AG09309 (cell line): ENCODE measurements around the gene CPT1C.

ENCODE experiments used
- DNase-seq: peaks from one replicate; pipeline ENCODE4 v3.0.0-alpha.2; 2010; ENCODE audit warnings: low read depth
- H3K4me3 ChIP-seq: 2 replicates; pipeline ENCODE4 v1.5.1; 2011; ENCODE audit warnings: mild to moderate bottlenecking, low read depth, low read length, moderate library complexity; ENCODE audit not compliant: control insufficient read depth
- TF ChIP-seq, protein P1 (sequence below): IDR thresholded peaks from 2 replicates; pipeline ENCODE4 v1.5.1; 2011; ENCODE audit warnings: mild to moderate bottlenecking, low read depth, low read length, inconsistent platforms; ENCODE audit not compliant: insufficient read depth, control insufficient read depth; ENCODE audit errors: missing control alignments

The CPT1C gene

GRCh38 chr19:49690656-49691242 is at the start of gene CPT1C:
Gene CPT1C (plus strand): TSS chr19:49691116. CDS start chr19:49692253, 1,137 bp downstream.
- TF ChIP-seq, protein P1, sequence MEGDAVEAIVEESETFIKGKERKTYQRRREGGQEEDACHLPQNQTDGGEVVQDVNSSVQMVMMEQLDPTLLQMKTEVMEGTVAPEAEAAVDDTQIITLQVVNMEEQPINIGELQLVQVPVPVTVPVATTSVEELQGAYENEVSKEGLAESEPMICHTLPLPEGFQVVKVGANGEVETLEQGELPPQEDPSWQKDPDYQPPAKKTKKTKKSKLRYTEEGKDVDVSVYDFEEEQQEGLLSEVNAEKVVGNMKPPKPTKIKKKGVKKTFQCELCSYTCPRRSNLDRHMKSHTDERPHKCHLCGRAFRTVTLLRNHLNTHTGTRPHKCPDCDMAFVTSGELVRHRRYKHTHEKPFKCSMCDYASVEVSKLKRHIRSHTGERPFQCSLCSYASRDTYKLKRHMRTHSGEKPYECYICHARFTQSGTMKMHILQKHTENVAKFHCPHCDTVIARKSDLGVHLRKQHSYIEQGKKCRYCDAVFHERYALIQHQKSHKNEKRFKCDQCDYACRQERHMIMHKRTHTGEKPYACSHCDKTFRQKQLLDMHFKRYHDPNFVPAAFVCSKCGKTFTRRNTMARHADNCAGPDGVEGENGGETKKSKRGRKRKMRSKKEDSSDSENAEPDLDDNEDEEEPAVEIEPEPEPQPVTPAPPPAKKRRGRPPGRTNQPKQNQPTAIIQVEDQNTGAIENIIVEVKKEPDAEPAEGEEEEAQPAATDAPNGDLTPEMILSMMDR, result no peak
- no peak for DNase-seq
- peak within 1 kb of the TSS; percentile 61 for H3K4me3 ChIP-seq

GRCh38 chr19:49641688-49642491 is 49.0 kb upstream of the CPT1C start, which contains the start of gene SCAF1:
Gene SCAF1 (plus strand): TSS chr19:49642209. CDS start chr19:49645027, 2,818 bp downstream.
- TF ChIP-seq, protein P1, result no peak
- DNase-seq, result peak; percentile 98
- H3K4me3 ChIP-seq, result peak within 1 kb of the TSS; percentile 88

- TF ChIP-seq, protein P1, result no peak
- DNase-seq, result no peak
- H3K4me3 ChIP-seq, result peak overlapping the region; percentile 88
Observed at GRCh38 chr19:49642492-49643035, 48.4 kb upstream of the CPT1C start.

DNA sequence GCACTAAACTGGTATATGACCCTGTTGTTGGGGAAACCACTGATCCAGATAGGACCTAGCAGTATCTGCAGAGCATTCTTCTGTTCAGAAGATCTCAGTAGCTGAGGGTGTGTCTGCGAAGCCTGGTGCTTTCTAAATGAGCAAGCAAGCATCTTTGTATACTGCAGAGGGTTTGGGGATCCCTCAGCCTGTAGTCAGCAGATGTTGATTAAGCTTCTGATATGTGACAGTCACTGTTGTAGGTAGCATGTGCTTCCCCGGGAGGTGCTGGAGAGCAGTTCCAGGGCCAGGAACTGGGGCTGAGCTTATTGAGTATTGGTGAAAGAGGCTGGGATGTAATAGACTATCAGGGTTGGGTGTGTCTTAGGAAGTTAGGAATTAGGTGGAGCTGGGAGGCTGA is 47.5 kb upstream of the CPT1C start:
- no peak overlapping the region for H3K4me3 ChIP-seq
- TF ChIP-seq, protein P1, result no peak
- no peak for DNase-seq

DNA sequence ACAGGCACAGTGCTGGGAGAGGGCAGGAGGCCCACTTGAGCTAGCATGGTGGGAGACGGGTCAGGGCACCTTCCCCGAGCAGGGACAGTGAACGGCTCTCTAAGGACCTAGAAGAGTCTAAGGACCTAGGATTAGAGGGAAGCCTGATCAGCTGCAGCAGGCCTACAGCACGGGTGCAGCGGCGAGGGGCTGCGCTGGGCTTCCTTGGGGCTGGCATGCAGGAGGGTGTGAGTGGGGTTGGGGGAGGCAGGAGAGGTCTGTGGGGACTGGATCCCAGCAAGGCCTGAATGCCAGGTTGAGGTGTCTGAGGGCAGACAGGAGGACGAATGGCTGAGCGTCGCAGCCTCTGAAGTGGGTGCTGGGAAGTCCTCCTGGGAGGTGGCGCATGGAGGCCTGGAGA is 45.3 kb upstream of the CPT1C start:
- no peak overlapping the region for H3K4me3 ChIP-seq
- TF ChIP-seq, protein P1, result no peak
- no peak for DNase-seq

GRCh38 chr19:49645995-49646394 is 44.9 kb upstream of the CPT1C start:
- no peak overlapping the region for H3K4me3 ChIP-seq
- no peak for DNase-seq
- TF ChIP-seq, protein P1, result no peak
